DMS153 treated with DMSO at 0.1 percent for 48 hours (cell line): ENCODE results near the gene PDGFA.
A peak's percentile ranks its signal among the peaks of the same experiment; 100 is the strongest.

Experiments used
- DNase-seq: peaks from one replicate; lab custom pipeline; 2025; ENCODE audit not compliant: unreplicated experiment; lab: John Stamatoyannopoulos, UW

Gene PDGFA

DNA sequence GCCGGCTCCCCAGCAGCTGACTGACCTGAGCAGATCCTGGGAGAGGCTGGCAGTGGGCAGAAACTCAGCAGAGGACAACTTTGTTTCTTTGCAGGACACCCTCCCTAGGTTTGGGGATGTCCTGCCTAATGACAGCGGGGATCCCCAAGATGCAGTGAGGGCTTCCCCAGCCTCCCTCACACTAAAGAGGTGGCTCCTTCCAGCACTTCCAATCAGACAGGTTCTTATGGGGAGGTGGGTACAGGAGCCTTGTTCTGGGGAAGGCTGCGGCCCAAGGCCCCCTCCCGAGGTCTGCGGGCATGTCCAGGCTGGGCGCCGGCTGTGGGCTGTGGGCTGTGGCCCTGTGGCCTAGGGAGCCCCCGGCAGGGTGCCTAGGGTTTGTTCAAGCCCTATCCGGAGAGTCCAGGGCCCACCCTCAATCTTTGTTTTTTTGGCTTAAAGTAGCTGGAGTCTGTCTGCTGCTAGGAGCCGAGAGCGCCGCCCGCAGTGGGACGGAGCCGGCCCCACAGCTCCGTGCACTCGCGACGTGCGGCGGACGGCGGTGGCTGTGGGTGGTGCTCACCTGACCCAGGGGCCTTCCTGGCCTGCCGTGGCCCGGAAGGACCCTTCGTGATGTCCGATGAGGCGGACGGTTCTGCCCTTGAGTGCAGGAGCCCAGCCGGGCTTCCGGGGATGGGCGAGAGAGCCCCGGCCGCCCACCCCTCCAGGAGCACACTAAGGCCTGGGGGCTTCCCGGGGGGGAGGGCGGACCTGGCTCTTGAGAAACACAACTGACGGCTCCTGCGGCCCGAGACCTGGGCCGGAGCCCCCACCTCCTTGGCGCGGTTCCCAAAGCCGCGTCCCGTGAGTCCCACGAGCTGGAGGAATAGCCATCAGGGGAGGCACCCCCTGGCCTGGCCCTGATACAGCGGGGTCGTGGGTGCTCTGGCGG, 57.2 kb downstream of the PDGFA start:
- DNase-seq = no peak

DNA sequence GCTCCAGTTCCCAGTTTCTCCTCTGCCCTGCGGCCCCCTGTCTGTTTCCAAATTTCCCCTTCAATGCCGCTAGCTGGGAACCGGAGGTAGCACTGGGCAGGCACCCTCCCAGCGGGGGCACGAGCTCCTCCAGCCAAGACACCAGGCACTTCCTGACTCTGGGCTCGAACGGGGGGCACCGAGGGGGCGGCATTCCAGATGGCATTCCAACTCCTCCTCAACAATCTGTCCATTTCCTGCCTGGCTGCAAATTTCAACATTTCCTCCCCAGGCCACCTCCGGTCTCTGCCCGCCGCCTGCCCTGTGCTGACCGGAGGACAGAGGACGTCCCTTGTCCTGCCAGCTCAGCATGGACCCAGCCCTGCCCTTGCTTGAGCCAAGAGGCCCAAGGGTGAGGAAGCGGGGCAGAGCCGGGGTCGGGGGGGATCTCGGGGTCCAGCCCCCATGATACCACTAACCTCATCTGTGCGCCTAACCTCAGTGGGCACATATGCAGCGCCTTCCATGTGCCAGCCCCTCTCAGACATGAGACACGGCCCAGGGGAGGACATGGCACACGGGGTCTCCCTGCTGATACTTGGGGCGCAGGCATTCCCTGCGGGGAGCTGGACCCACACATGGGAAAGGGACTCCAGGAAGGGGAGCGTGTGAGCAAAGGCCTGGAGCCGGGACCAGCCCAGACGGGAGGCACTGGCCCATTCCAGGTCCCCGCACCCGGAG, 58.0 kb downstream of the PDGFA start:
- DNase-seq = no peak

DNA sequence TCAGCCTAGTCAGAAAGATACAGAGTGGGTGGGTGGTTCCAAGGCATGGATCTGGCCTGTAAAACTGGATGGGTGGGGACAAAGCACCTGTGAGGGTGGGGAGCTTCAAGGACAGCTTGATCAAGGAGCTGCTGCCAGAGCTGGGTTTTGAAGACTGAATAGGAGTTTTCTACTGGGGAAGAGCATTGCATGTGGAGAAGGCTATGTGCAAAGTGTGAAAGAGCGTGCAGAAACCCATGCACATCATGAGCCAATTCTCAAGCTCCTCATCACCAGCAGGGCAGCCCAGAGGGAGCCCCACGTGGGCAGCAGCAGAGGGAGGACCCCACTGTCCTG, 58.6 kb downstream of the PDGFA start:
- DNase-seq = no peak

DNA sequence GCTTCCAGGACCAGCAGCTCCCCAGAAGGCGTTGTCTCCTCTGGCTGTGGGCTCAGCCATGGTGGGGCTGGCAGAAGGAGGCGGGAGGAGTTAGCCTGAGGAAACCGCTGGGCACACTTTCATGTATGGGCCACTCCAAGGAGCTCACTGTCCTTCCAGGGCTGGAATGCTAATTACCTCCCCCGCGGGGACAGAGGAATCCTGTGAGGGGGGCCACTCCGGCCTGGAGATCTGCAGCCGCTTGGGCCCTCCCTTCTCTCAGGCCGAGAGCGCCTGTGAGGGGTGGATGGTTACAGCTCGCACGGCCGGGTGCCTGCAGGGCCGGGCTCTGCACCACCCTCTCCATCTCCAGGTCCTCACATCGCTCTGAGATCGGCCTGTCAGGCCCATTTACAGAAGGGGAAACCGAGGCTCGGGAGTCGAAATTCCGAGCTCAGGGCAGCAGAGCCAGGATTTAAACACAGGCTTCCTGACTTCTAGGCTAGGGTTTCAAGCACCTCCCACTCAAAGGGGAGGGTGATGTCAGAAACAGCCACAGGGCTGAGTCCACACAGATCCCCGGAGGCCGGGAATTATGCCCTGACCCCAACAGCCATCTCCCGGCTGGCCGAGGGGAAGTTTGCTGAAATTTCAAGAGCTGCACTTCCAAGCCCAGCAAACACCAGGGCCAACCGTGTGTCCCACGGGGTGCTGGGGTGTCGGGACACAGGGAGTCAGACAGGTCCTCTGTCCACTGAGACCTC, 59.1 kb downstream of the PDGFA start:
- no peak for DNase-seq

DNA sequence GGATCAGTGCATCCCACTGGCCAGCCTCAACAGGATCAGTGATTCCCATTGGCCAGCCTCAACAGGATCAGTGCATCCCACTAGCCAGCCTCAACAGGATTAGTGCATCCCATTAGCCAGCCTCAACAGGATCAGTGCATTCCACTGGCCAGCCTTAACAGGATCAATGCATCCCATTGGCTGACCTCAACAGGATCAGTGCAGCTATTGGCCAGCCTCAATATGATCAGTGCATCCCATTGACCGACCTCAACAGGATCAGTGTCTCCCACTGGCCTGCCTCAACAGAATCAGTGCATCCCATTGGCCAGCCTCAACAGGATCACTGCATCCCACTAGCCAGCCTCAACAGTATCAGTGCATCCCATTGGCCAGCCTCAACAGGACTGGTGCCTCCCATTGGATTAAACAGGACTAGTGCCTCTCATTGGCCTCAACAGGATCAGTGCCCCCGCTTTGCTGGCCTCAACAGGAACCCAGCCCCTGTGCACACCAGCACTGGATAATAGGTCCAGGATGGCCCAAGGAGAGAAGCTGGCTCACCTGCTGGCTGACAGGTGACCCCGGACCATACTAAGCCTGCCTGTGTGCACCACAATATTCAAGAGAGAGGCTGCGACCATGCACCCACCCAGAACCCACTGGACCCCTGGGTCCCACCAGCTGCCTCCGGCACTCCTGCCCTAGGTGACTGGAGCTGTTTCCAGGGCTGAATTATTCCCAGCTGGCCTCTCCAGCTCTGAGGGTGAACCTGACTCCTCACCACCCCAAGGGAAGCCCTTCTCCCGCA, 59.9 kb downstream of the PDGFA start:
- DNase-seq = no peak

DNA sequence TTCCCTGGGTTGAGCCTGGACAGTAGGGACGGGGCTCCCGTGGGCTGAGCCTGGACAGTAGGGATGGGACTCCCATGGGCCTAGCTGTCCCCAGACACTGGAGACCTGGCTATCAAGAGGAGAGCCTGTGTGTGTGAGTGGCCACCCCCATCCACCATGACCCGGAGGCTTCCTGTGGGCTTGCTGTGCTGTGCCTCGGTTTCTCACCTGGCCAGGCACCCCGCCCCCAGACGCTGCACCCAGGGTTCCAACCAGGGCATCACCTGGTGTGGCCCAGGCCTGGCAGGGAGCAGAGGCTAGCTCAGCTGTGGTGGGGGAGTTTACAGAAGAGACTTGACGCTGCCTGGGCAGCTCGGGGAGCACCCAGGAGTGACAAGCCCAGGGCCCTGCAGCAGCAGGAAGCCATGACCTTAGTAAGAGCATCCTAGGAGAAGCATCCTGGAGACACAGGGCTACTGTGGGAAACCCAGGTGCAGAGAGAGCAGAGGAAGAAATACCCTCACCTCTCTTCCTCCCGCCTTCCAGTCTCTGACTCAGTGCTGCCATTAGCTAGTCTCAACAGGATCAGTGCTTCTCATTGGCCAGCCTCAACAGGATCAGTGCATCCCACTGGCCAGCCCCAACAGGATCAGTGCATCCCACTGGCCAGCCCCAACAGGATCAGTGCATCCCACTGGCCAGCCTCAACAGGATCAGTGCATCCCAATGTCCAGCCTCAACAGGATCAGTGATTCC, 61.0 kb downstream of the PDGFA start:
- DNase-seq = no peak

DNA sequence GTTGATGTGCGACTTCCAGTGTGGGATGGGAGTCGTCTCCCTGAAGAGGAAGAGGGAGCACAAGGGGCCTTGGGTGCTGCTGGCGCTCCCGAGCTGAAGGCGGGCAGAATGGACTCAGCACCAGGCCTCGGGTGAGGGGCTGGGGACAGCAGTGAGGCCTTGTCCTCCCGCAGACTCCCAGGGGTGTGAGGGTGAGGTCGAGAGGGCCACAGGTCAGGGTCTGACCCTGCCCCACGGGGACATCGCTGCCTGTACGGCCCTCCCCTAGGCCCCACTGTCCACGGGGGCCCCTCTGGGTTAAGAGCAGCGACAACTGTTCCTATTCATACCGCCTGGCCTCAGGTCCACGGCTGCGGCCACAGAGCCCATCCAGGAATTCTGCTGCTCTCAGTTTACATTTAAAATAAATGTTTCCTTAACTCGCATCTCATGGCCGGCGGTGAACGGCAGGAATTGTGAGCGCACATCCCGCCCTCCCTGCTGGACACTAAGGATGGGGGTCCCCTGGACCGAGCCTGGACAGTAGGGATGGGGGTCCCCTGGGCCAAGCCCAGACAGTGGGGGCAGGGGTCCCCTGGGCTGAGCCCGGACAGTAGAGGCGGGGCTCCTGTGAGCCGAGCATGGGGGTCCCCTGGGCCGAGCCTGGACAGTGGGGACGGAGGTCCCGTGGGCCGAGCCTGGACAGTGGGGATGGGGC, 61.7 kb downstream of the PDGFA start:
- DNase-seq = no peak

DNA sequence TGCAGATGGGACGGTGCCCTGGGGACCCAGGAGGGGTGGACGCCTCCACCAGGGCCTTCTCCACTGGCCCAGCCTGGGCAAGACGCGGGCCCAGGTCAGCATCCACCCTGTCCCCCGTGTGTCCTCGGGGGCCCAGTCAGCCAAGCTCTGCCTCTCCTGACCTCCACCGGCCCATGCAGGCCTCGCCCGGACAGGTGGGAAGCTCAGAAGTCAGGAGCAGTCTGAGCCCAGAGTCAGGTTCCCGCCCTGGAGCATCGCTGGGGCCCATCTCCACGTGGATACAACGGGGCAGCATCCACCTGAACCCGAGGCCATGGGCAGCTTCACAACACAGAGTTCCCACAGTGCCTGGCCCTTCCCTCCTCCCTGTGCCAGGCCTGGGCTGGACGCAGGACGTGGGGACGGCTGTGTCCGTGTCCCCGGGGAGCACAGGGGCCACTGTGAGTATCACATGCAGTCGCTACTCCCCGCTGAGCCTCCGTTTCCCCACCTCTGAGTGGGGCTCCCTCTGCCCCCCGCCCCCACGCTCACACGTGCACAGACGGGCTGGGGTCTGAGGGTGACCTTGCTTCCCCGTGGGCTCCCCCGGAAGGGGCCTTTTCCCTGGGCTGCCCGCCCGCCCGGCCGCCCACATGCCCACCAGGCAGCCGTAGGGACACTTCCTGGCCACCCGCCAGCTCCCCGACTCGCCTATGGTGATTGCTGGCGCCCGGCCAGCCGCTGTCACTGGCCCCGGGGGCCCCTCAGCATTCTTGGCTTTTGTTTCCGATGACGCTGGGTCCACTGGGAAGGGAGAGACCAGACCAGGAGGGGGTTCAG, 64.3 kb downstream of the PDGFA start:
- DNase-seq = peak; percentile 81

DNA sequence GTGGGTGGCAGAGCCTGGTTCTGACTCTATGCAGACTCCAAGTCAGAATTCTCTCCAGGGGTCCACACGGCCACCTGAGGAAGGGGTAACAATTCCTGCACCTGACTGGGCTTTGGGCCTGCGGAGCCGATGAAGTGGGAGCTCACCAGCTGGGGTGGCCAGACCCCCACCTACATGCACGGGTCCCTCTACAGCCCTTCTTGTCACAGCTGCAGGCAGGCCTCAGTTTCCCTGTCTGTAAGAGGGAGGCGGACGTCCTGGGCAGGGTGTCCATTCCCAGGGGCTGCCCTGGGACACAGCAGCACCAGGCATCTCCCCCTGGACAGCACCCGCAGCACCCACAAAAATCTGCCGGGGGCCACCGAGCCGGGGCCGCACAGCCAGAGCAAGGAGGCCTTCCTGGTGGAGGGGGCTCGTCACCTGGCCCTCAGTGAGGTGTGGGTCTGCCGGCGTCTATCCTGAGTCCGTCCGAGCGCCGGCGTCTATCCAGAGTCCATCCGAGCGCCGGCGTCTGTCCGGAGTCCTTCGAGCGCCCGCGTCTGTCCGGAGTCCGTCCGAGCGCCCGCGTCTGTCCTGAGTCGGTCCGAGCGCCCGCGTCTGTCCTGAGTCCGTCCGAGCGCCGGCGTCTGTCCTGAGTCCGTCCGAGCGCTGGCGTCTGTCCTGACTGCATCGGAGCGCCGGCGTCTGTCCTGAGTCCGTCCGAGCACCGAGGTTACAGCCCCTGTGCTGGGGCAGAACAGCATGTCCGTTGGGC, 65.1 kb downstream of the PDGFA start:
- DNase-seq = no peak

DNA sequence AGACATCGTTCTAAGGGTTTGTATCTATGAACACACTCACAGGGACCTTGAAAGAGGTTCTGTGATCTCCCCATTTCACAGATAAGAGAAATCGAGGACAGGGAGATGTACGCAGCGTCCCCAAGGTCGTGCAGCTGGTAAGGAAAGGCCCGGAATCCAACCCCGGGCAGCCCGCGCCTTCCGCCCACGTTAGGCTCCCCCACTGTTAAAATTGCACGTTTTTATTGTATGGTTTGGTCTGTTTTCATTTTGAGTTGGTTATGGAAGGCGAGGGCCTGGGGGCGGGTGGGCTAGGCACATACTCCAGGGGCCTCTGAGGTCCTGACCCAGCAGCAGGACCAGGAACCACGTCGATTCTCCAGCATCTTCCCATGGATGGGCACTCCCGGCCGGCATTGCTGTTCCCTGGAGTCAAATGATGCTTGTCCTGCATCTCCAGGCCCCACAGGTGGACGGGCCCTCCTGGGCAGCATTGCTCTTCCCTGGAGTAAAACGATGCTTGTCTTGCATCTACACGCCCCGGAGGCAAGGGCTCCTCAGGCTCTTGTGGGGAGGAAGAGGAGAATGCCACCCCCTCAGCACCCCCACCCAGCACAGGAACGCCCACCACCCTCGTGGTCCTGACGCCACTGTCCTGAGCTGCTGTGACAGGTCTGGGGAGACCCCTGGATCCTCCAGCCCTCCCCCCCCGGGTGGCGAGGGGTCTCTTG, 65.9 kb downstream of the PDGFA start:
- no peak for DNase-seq

DNA sequence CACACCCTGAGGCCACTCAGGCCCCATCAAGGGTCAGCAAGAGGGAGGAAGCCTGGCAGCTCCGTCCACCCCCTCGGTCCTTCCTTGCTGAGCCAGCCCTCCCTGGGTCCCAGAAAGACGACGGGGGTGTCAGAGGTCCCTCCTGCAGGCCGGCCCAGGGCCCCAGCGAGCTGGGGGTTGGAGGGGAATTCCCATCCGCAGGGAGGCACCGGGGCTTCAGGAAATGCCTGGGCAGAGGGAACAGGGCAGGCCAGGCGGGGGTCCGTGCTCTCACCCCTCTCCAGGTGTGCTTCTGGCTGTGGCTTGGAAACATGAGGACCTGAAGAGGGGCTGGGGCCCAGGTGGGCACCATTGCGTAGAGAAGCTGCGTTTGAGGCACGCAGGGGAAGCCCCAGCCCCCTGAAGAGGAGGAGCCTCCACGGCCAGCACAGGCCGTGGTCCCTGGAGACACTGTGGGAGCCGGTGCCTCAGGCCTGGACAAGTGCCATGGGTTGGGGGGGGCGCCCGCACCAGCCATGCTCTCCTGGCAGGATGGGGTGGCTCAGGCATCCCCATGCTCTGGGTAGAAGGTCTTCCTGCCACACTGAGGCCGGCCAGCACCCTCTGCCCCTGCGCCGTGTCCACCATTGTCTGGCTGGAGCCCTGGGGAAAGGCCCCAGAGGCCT, 66.7 kb downstream of the PDGFA start:
- DNase-seq = no peak

DNA sequence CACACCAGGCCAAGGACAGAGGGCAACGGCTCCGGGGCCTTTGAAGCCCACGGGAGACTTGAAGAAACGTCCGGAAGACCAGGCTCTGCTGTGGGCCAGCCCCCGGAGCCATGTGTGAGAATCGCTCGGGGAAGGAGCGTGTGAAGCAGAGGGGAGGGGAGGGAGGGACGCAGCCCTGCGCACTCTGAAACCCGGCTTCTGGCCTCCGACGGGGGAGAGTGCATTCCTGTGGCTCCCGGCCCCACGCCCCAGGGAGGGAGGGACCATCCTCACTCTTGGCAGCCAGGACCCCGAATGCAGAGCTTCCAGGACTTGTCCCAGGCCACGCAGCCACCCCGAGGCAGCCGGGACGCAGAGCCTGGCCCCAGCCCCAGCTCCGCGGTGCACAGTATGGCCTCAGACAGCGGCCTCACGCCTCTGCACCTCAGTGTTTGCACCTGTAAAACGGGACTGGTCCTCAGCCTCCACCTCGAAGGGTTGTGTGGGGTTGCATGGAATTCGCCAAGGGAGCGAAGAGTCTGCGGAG, 67.4 kb downstream of the PDGFA start:
- DNase-seq = no peak

DNA sequence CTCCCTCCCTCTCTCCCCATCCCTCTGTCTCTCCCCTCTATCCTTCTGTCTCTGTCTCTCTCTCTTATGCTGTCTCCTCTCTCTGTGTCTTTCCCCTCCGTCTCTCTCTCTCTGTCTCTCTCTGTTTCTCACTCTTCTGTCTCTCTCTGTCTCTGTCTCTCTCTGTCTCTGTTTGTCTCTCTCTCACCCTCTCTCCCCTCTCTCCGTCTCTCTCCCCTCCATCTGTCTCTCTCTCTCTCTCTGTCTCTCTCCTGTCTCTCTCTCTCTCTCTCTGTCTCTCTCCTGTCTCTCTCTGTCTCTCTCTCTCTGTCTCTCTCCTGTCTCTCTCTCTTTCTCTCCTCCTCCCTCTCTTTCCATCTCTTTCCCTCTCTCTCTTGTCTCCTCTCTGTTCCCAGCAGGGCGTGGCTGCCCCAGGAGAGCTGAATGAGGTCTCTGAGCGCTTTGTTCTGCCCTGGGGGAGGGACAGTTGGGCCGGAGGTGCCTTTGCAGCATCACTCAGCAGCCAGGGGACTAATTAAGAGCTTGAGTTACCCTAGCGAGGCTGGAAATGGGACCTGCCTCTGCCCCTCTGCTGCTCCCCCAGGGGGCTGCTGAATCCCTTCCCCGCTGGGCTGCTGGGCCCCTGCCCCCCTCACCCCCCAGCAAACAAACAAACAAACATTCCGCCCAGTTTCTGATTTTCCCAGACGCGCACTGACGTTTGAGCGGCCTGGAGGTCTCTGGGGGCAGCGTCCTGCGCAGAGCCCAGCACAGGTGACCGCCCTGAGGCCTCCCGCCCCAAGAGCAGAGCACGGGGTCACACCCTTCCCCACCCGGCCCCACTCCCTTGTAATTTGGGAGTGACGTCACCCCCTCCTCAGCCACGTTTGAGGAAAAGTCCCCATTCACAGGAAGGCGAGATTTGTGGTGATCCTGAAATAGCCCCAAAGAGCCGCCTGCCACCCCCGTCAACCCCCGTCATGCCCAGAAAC, 68.1 kb downstream of the PDGFA start:
- DNase-seq = no peak

DNA sequence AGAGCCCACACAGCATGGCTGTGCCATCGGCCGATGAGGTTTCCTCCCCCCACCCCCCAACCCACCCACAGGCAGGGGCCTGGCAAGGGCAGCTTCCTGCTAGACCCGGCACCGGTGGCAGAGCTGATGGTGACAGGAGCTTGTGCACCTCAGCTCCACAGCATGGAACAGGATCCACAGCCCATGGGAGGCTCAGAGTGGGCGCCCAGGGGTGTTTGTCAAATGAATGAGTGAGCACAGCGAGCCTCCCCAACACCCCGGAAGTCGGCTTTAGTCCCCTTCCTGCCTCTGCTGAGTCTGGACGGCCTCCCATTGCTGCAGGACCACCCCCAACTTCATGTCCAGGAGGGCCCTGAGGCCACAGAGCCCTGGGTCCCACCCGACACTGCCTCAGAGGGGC, 68.9 kb downstream of the PDGFA start:
- no peak for DNase-seq

DNA sequence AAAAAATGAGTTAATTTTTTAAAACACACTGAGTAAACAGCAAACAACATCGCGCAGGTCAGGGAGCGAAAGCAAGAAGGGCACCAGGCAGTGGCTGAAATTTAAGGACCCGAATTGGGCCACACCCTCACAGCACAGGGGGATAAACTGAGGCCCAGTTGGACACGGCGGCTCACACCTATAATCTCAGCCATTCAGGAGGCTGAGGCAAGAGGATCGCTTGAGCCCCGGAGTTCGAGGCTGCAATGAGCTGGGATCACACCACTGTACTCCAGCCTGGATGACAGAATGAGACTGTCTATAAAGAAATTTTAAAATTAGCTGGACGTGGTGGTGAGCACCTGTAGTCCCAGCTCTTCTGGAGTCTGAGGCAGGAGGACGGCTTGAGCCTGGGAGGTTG, 69.6 kb downstream of the PDGFA start:
- DNase-seq = no peak
